ENCODE data around the gene IRF6. TPM values are rescaled to one million over a fixed set of nuclear protein-coding genes. Genes with fewer than 3 reads are reported as not detected.

Gene IRF6
- total RNA-seq, 1 donor from 2014 or later, result 7.6 TPM

- no peaks in the 10 kb centered on the region for H3K4me1 ChIP-seq
- H3K27ac ChIP-seq, result no peak overlapping the region
- no peak overlapping the region for H3K4me3 ChIP-seq
- H3K27me3 ChIP-seq, result no peaks in the 10 kb centered on the region
- H3K9me3 ChIP-seq, result no peaks in the 10 kb centered on the region
- no peaks in the 10 kb centered on the region for H3K36me3 ChIP-seq
- no peak for DNase-seq (ENCODE audit: low spot score in 2 of 2)
- no peak for TF ChIP-seq CTCF (IDR thresholded peaks at IDR 0.05)
- intact Hi-C loops (cut with DNase I), result no loop called here
Observed at GRCh38 chr1:209736490-209737117, 69.3 kb downstream of the IRF6 start.

Other genes with a start within 250 kb of the IRF6 start
- gene CAMK1G, start 222.4 kb downstream of the IRF6 start, total RNA-seq, result not detected
- gene LAMB3, start 153.7 kb downstream of the IRF6 start, total RNA-seq, result 0.75 TPM
- gene G0S2, start 130.7 kb downstream of the IRF6 start, total RNA-seq, result 15.1 TPM
- gene HSD11B1, start 101.3 kb downstream of the IRF6 start, total RNA-seq, result 0.32 TPM
- gene TRAF3IP3, start 50.1 kb downstream of the IRF6 start, total RNA-seq, result not detected
- 0.11 TPM for gene C1orf74, start 21.6 kb downstream of the IRF6 start, total RNA-seq
- gene UTP25, start 21.8 kb upstream of the IRF6 start, total RNA-seq, result 3.6 TPM
- gene SYT14, start 132.1 kb upstream of the IRF6 start, total RNA-seq, result not detected